Muscle of leg (tissue), 11 donors: ENCODE data around the gene HDAC5. TPM values are rescaled to one million over a fixed set of nuclear protein-coding genes. Genes with fewer than 3 reads are reported as not detected.
"Not testable (repeated sequence)": the region's sequence is repeated elsewhere in the genome, so short reads cannot be mapped to it uniquely, and the experiment has no call there.

Source experiments
- DNase-seq: peaks from one replicate; pipeline ENCODE4 v3.0.0; 2013
- H3K27ac ChIP-seq: one replicate; pipeline ENCODE4 v1.5.1; 2013; ENCODE audit warnings: mild to moderate bottlenecking, low read length, control low read depth
- H3K27me3 ChIP-seq: one replicate; pipeline ENCODE4 v1.6.1; 2013; ENCODE audit warnings: low read length; ENCODE audit not compliant: control insufficient read depth, insufficient read depth
- H3K36me3 ChIP-seq: one replicate; pipeline ENCODE4 v1.6.1; 2013; ENCODE audit warnings: low read length; ENCODE audit not compliant: control insufficient read depth, insufficient read depth
- H3K4me1 ChIP-seq: one replicate; pipeline ENCODE4 v1.6.1; 2013; ENCODE audit warnings: low read length; ENCODE audit not compliant: control insufficient read depth, insufficient read depth
- H3K4me3 ChIP-seq: one replicate; pipeline ENCODE4 v1.5.1; 2013; ENCODE audit warnings: low read length, control low read depth
- H3K9me3 ChIP-seq: replicated peaks from 2 replicates; pipeline ENCODE4 v1.6.1; 2013; ENCODE audit warnings: low read depth, low read length; ENCODE audit not compliant: control insufficient read depth
- WGBS: methylation state at CpG from one replicate; pipeline ENCODE4 v1.1.5; 2013; ENCODE audit warnings: missing lambda C conversion rate; ENCODE audit not compliant: insufficient coverage; 5-methylcytosine and 5-hydroxymethylcytosine counted together
- polyA plus RNA-seq, 8 donors: library from polyadenylated mRNA; unstranded; fragments of 120-200 nt; gene quantifications; one replicate each; pipeline versions ENCODE4 v1.2.1 to v1.2.3, GENCODE V29; 2013; ENCODE audit warnings: inconsistent platforms in 1 of 8, low replicate concordance in 1 of 8; ENCODE audit not compliant: insufficient read length in 8 of 8, insufficient read depth in 1 of 8
- total RNA-seq: library from RNA; stranded (reverse); fragments of 120-200 nt; gene quantifications from one replicate; pipeline ENCODE4 v1.2.4, GENCODE V29; 2013

HDAC5 gene
- total and polyA plus RNA-seq, 9 donors, result 44.4 to 64.4 (median 52.2) TPM

DNA sequence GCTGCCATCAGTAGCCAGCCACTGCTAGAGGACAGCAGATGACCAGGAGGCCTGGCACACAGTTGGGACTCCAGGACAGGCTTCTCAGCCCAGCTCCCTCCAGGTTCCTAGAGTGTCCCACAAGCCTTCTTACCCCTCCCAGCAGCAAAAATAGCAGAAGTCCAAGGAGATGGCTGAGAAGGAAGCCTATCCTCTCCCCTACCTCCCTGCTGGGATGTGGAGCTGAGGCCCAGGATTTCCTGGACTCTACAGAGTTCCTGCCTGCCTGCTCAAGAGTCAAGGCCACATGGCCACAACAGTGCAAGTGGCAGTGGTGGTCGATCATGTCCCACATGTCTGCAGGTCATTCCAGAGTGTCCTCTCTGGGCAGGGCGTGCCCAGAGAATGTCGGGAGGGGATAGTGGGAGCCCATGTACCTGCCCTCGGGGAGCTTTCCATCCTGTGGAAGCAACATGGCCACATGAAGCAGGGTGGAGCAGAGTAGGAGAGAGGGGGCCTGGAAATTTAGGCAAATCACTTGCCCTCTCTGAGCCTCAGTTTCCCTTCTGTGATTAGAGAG lies 10.6 kb upstream of the HDAC5 start:
- Histone ChIP-seq H3K4me1 (peaks cover 7% of the 10 kb centered on the region), H3K27me3 (peaks cover 4% of the 10 kb centered on the region), H3K9me3 (no peaks in the 10 kb centered on the region), H3K36me3 (no peaks in the 10 kb centered on the region), H3K27ac (no peak overlapping the region), H3K4me3 (no peak overlapping the region)
- DNase-seq, result no peak
- 90% methylated on average over 4 of the region's 4 CpGs for WGBS

DNA sequence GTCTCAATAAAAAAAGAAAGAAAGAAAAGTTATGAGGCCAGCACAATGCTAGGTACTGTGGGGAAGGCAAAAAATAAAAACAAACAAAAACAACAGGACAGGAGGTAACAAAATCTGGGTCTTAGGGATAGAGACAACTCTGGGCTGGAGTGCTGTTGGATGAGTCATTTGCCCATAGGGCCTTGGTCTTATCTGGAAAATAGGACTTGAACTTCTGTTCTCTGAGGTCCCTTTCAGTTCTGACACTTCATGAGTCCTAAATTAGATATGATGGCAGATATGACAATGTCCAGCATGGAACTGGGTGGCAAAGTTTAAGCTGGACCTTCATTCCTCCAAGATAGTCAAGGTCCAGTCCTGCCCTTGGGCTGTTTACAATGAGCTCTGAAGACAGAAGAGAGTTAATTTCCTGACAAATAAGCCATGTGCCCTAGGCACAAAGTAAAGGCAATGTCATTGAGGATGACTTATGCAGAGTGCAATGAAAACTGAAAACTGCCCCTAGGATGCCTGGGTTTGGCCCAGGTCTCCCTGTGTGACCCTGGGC lies 8.9 kb upstream of the HDAC5 start:
- H3K4me1 ChIP-seq, result no peaks in the 10 kb centered on the region
- DNase-seq, result no peak
- no peaks in the 10 kb centered on the region for H3K9me3 ChIP-seq
- no peaks in the 10 kb centered on the region for H3K27me3 ChIP-seq
- H3K27ac ChIP-seq, result no peak overlapping the region
- no peak overlapping the region for H3K4me3 ChIP-seq
- H3K36me3 ChIP-seq, result no peaks in the 10 kb centered on the region

DNA sequence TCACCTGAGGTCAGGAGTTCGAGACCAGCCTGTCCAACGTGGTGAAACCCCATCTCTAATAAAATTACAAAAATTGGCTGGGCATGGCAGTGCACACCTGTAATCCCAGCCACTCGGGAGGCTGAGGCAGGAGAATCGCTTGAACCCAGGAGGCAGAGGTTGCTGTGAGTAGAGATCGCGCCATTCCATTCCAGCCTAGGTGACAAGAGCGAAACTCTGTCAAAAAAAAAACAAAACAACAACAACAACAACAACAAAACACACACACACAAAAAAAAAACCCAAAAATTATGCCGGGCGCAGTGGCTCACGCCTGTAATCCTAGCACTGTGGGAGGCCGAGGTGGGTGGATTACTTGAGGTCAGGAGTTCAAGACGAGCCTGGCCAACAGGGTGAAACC lies 7.9 kb upstream of the HDAC5 start:
- H3K4me3 ChIP-seq, H3K27me3 ChIP-seq, H3K27ac ChIP-seq, H3K9me3 ChIP-seq, H3K4me1 ChIP-seq, DNase-seq, H3K36me3 ChIP-seq: not testable (repeated sequence)
- WGBS, result 100% methylated on average over 2 of the region's 12 CpGs

DNA sequence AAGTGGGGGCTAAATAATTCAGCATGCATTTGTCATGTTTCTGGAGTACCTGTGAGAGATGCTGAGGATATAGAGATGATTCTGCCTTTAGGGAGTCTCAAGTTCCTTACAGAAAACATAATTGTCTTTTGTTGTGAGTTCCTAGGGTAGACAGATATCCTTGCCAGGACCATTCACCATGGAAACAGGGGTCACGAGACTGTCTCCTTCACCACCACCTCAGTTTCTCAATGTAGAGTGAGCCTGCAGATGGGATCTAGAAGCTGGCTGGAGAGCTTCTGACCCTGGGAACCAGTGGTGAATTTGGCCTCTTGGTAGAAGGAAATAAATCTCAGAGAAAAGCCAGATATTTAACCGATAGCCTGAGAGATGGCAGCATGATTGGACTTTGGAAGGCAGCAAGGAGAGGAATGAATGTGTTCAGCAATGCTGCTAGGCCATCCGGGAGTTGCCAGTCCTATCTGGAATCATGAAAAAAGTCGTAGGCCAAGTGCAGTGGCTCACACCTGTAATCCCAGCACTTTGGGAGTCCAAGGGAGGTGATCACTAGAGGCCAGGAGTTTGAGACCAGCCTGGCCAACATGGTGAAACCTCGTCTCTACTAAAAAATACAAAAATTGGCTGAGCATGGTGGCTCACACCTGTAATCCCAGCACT lies 7.4 kb upstream of the HDAC5 start:
- Histone ChIP-seq H3K36me3 (no peaks in the 10 kb centered on the region), H3K4me3 (no peak overlapping the region), H3K27ac (no peak overlapping the region), H3K9me3 (no peaks in the 10 kb centered on the region), H3K4me1 (no peaks in the 10 kb centered on the region), H3K27me3 (no peaks in the 10 kb centered on the region)
- no peak for DNase-seq
- 69% methylated on average over 4 of the region's 5 CpGs for WGBS

DNA sequence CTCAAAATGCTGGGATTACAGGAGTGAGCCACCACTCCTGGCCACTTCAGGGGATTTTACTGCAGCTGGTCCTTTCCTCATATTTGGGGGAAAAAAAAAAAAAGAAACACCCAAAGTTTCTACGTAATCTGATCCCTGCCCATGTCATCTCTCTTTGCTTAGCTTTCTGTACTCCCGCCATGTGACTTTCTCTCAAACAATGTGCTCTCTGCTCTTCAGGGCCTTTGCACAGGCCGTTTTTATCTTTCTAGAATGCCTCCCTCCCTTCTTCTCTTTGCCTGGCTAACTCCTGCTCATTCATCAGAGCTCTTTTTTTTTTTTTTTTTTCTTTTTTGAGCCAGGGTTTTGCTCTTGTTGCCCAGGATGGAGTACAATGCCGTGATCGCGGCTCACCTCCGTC lies 4.9 kb upstream of the HDAC5 start:
- Histone ChIP-seq H3K27me3 (no peaks in the 10 kb centered on the region), H3K27ac (no peak overlapping the region), H3K4me1 (peaks cover 6% of the 10 kb centered on the region), H3K36me3 (no peaks in the 10 kb centered on the region), H3K4me3 (no peak overlapping the region), H3K9me3 (no peaks in the 10 kb centered on the region)
- no peak for DNase-seq
- 73% methylated on average over 2 of the region's 7 CpGs for WGBS

DNA sequence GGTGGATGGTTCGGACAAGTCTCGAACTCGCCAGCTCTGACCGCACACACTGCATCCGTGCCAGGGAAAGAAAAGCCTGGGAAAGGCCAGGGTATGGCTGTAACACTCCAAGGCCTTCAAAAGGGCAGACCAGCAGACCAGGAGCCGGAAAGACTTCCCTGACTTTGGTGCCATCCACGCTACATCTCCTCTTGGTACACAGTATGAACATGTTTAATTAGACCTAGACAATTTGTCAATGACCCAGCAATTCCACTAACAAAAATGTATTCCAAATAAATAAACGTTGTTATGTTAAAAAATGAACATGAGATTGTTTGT lies 637 bp upstream of the HDAC5 start:
- Histone ChIP-seq H3K4me3 (peak overlapping the region; percentile 66), H3K36me3 (peaks cover 8% of the 10 kb centered on the region), H3K4me1 (peaks cover 32% of the 10 kb centered on the region), H3K9me3 (no peaks in the 10 kb centered on the region), H3K27me3 (no peaks in the 10 kb centered on the region), H3K27ac (peak overlapping the region; percentile 95)
- WGBS, result 0% methylated on average over 5 of the region's 8 CpGs
- no peak for DNase-seq

DNA sequence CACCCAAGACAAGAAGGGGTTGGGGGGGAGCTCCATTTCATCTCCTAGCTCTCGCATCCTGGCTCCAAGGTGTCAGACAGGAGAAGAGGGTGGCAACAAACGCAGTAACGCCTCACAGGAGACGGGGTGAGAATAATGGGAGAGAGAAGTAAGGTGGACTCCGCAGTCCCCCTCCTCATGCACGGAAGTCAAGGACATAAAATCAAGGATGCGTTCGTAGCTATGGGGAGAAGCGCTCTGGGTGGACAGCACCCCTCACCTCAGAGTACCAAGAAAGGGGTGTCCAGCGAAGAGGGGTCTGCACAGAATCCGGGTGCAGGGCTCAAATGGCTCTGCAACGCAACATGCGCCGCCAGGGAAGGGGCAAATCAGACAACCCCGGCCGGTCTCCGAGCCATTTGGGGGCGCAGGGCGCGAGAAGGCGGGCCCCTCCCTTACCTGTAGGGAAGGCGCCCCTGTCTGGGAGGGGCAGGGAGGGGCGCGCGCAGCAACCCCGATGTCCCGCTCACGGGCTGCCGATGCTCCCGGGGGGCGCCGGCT lies 555 bp downstream of the HDAC5 start:
- no peak for DNase-seq
- Histone ChIP-seq H3K36me3 (peaks cover 11% of the 10 kb centered on the region), H3K4me1 (peaks cover 38% of the 10 kb centered on the region), H3K4me3 (peak overlapping the region; percentile 85), H3K9me3 (no peaks in the 10 kb centered on the region), H3K27me3 (no peaks in the 10 kb centered on the region), H3K27ac (peak overlapping the region; percentile 47)
- WGBS, result 1% methylated on average over 28 of the region's 32 CpGs

DNA sequence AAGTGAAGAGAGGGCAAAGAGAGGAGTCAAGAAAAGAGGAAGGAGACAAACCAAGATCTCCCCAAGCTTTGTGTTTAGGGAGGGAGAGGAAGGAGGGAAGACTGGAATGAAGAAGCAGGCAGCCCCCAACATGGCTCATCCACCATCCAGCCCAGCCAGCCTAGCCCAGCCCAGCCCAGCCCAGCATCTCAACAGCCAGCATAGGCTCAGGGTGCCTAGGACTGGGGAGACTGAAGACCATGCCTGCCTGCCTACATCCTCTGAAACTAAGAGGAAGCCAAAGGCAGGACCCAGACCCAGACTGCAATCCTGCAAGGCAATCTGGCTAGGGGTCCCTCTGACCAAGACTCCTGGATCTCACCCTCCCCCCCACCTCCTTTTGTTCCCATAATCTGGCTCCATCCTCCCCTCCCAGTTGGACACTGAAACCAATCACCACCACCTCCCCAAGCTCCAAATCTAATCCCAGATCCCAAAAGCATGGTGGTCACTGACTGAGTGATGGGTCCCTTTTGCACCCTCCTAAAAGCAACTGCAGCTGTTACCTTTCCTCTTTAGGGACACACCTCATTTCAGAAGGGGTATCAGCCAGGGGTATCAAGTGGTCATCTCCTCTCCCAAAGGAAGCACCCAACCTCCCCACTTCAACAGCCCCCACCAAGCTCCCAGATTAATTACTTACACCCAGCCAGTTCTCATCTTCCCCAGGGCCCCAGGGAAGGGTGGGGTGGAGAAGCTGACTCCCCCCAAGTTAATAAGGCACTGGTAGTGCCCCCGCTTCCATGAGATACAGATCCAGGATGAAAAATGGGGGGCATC lies 1.2 kb downstream of the HDAC5 start:
- H3K27me3 ChIP-seq, result no peaks in the 10 kb centered on the region
- peaks cover 16% of the 10 kb centered on the region for H3K36me3 ChIP-seq
- peak overlapping the region; percentile 85 for H3K4me3 ChIP-seq
- H3K4me1 ChIP-seq, result peaks cover 38% of the 10 kb centered on the region
- H3K9me3 ChIP-seq, result no peaks in the 10 kb centered on the region
- no peak for DNase-seq
- no CpG with 5 or more reads among the region's 1 CpG for WGBS
- H3K27ac ChIP-seq, result no peak overlapping the region

DNA sequence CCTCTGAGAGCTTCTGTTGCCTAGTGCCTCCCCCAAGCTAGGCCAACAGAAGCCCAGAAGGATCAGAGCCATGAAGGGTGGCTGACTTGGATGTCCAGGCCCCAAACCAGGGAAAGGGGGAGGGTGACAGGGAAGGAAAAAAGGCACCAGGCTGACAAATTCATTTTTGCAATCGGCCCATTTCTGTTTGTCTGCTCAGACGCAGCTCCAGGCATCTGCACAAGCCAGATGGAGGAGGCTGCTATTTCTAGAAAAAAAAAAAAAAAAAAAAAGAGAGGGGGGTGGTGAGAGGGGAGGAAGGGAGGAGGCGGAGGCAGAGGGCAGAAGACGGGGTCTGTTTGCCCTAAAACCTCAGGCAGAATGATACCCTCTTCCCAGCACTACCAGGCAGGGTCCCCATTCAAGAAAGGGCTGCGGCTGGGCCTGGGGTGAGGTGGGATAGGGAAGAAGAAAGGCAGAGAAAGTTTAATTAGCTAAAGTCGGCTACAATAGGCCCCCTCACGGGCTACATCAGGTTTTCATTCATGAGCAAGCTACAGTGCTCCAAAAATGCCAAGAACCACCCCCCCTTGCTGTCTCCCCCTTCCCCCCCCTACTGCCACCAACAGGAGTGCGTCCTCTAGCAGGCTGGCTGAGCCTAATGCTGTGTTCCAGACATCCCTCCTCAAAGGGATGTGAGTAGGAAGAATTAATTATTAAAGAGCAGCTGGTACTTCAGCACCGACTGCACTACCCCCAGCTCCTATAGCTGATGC lies 2.4 kb downstream of the HDAC5 start:
- WGBS, result no CpG with 5 or more reads among the region's 9 CpGs
- H3K27me3 ChIP-seq, result no peaks in the 10 kb centered on the region
- H3K27ac ChIP-seq, result no peak overlapping the region
- no peak overlapping the region for H3K4me3 ChIP-seq
- no peak for DNase-seq
- H3K4me1 ChIP-seq, result peaks cover 40% of the 10 kb centered on the region
- H3K36me3 ChIP-seq, result peaks cover 27% of the 10 kb centered on the region
- no peaks in the 10 kb centered on the region for H3K9me3 ChIP-seq

DNA sequence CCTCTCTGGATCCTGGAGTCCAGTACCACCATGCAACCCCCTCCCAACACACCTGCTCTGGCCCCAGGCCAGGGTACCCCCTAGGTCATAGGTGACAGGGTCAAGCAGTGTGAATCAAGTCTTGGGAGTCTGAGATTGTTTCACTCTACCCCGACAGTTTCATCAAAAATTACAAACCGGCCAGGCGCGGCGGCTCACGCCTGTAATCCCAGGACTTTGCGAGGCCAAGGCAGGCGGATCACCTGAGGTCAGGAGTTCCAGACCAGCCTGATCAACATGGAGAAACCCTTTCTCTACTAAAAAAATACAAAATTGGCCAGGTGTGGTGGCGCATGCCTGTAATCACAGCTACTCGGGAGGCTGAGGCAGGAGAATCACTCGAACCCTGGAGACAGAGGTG lies 3.2 kb downstream of the HDAC5 start:
- not testable (repeated sequence) for DNase-seq, H3K4me3 ChIP-seq, H3K9me3 ChIP-seq, H3K27me3 ChIP-seq, H3K27ac ChIP-seq
- Histone ChIP-seq H3K4me1 (peaks cover 48% of the 10 kb centered on the region), H3K36me3 (peaks cover 29% of the 10 kb centered on the region)
- WGBS, result 94% methylated on average over 10 of the region's 11 CpGs
